Activated CD8-positive, alpha-beta memory T cell treated with anti-CD3 and anti-CD28 coated beads, Interleukin-2, amount 50 U/mL, for 1 hour (primary cell): ENCODE measurements around the gene DYNC1LI1.

ENCODE experiments used
- DNase-seq: peaks from one replicate; pipeline ENCODE4 v3.0.0-alpha.2; 2020; ENCODE audit errors: extremely low read depth

The DYNC1LI1 gene

GRCh38 chr3:32570421-32571191, at the start of gene DYNC1LI1:
TSS of gene DYNC1LI1 (minus strand) at chr3:32570858. CDS start at chr3:32570770, 88 bp downstream.
- DNase-seq, result peak; percentile 79

DNA sequence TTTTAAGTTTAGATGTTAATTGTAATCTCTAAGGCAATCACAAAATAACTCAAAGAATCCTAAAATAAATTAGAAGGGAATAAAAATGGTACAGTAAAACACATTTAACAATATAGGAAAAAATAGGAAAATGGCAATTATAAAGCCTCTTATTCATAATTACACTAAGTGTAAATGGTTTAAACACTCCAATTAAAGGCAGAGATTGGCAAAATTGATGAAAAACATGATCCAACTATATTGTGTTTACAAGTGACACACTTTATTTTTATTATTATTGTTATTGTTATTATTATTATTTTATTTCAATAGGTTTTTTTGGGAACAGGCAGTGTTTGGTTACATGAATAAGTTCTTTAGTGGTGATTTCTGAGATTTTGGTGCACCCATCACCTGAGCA, 48.7 kb upstream of the DYNC1LI1 start:
- no peak for DNase-seq

DNA sequence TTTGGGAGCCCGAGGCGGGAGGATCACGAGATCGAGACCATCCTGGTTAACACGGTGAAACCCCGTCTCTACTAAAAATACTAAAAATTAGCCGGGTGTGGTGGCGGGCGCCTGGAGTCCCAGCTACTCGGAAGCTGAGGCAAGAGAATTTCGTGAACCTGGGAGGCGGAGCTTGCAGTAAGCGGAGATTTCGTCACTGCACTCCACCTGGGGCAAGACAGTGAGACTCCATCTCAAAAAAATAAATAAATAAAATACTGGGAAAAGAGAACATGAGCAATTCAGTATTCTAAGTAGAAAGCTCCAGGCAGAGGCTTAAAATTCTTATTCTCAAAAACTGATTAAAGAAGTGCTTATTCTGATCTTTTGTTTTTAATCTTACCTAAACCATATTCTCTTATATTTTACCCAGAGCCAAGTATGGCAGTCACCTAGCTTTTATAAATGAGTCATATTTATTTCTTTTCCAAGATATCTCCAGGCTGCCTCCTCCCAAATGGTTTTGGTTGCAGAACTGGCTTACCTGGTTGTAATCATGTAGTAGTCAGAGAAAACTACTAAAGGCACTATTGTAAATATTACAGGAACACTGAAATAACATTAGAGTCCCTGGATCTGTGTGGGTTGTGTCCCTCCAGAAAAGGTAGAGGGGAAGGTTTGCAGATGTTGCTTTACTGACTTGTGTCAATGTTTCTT, 45.8 kb upstream of the DYNC1LI1 start:
- DNase-seq, result no peak

GRCh38 chr3:32614956-32615355, 44.3 kb upstream of the DYNC1LI1 start:
- DNase-seq, result no peak

DNA sequence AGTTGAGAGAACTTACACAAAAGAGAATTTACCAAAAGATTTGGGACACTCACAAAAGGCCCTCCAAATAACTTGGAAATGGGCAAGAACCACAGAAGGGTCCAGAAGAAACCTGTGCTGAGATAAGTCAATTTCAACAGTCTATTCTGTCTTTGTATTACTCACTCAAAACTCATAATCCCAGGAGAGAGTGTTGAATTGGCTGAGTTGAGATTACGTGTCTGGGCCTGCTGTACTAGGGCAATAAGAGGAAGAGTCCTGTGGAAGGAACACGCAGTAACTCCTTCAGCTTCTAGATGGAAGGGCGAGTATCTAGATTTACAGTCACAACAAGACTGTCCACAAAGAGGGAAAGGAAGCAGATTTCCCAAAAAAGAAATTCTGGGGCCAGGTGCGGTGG, 42.5 kb upstream of the DYNC1LI1 start:
- DNase-seq, result no peak

- DNase-seq, result no peak
These were observed 41.9 kb upstream of the DYNC1LI1 start for GRCh38 chr3:32612547-32612946.

DNA sequence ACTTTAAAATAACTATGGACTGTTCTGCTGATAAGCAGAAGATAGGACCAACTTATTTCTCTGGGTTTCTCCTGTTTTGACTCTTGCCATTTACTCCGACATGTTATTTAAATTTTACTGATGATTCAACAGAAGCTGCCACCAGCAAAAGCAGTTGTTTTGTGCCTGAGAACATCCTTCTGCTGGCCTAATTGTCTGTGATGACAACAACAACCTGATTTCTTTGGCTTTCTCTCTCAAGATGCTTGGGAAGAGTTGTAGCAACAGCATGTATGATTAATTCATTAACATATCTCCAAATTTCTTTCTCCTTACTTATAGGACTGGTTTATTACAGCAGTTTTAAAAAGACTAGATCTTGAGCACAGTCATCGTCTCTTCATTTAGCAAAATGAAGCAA, 36.9 kb upstream of the DYNC1LI1 start:
- DNase-seq, result no peak

DNA sequence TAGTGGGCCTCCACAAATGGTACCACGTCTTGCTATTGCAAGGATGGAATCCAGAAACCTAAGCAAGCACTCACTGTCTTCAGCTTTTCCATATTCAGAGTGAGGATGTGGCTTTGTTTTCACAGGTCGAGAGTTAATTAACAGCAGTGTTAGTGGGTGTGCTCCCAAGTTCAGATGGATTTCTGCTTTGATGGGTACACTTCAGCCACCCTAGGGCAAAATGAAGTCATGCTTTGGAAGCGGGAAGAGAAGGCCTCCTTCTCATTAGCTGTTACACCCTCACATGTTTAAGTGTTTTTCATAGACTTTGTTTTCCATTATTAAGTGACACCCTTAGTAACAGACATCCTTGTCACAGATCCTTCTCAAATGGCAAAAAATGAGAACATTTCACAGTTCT, 36.3 kb upstream of the DYNC1LI1 start:
- DNase-seq, result no peak

- DNase-seq, result no peak
These were observed 35.6 kb upstream of the DYNC1LI1 start for GRCh38 chr3:32606277-32606676.

GRCh38 chr3:32603064-32603463, 32.4 kb upstream of the DYNC1LI1 start:
- DNase-seq, result no peak

GRCh38 chr3:32602206-32602605, 31.5 kb upstream of the DYNC1LI1 start:
- no peak for DNase-seq

GRCh38 chr3:32601722-32602121, 31.1 kb upstream of the DYNC1LI1 start:
- DNase-seq, result no peak

GRCh38 chr3:32597656-32598055, 27.0 kb upstream of the DYNC1LI1 start:
- no peak for DNase-seq

DNA sequence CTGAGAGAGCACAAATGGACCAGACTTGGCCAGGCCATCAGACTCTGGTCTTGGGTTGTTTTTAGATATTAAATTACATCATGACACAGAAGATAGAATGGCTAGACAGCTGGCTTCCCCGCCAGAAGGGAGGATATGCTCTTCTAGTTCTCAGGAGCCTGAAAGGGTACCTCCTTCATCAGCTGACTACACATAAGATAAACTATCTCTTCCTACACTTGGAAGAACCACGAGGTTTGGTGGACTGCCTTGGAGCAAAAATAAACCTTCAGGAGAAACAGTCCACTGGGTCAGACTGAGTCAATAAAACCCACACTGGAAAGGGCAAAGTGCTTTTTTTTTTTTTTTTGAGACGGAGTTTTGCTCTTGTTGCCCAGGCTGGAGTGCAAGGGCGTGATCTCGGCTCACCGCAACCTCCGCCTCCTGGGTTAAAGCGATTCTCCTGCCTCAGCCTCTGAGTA, 26.3 kb upstream of the DYNC1LI1 start:
- no peak for DNase-seq

- no peak for DNase-seq
These were observed 25.7 kb upstream of the DYNC1LI1 start for GRCh38 chr3:32596282-32596908.

- no peak for DNase-seq
These were observed 24.7 kb upstream of the DYNC1LI1 start for GRCh38 chr3:32595323-32595722.

DNA sequence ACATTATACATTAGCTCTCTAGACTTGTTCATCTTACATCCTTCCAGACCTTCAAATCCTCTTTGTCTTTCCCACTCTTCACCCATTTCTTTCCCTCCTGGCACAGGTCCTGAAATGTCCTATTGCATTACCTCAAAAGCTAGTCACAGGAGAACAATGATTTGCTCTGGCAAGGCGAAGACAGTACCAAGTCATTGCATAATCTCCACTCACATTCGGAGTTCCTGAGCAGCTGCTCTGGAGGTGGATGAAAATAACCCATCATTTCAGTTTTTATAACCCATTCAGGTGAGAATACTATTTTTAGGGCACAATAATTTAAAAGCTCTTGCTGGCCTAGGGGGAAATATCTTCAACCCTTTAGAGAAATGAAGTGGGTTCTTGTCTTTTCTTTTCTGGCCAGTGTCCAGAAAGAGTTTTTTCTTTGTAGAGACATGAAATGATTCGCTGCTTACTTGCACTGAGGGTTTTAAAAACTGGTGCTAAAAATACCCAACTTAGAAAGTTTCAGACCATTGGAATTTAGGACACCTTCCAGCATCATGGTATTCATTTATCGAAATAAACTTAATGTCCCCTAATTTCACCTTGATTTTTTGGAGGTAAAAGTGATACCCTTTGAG, 23.4 kb upstream of the DYNC1LI1 start:
- no peak for DNase-seq

DNA sequence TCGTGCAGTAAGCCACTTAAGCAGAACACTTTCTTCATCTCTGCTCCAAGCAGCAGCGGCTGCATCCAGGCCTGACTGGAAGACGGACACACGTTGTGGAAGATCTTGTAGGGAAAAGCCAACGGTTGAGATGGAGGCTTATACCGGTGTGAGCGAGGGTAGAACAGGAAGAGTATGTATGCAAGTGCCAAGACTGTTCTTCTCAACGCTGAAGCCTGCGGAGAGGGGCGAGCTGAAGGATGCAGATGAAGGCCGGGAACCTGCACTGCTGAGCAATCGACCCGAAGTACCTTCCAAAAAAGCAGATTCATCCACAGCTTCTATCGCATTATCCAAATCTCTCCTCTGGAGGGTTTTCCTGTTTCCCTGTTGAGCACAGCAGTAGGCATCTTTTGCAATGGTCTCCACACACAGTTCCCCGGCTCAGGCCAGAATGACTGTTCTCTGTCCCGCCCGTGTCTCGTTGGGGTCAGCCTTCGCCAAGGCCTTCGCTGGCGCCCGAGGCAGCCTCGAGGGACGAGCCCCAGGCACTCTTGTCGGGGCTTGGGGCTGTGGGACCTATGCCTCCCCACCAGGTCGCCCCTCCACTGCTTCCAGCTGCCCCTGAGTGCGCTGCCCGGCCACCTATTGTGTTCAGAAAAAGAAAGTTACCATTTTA, 22.2 kb upstream of the DYNC1LI1 start:
- no peak for DNase-seq

GRCh38 chr3:32592011-32592410, 21.4 kb upstream of the DYNC1LI1 start:
- no peak for DNase-seq

DNA sequence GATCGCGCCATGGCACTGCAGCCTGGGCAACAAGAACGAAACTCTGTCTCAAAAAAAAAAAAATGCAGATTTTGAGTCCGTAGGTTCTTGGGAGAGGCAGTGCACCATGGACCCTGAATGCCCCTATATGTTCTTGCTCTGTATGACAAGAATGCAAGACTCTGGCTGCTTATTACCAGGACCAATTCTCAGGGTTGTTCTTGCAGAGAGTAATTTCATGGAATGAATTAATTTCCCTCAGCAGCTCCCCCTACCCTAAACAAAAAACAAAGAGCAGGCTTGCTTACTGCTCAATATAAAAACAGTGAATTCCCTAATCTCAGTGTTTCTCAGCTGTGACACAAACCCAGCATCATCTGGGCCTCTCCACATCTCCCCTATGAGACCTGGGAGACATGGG, 20.5 kb upstream of the DYNC1LI1 start:
- no peak for DNase-seq

- no peak for DNase-seq
These were observed 15.7 kb upstream of the DYNC1LI1 start for GRCh38 chr3:32586356-32586755.

- no peak for DNase-seq
These were observed 14.0 kb upstream of the DYNC1LI1 start for GRCh38 chr3:32584660-32585059.
